ENCODE data around the gene OXCT1.
"Not testable (repeated sequence)": the region's sequence is repeated elsewhere in the genome, so short reads cannot be mapped to it uniquely, and the experiment has no call there.

The OXCT1 gene

DNA sequence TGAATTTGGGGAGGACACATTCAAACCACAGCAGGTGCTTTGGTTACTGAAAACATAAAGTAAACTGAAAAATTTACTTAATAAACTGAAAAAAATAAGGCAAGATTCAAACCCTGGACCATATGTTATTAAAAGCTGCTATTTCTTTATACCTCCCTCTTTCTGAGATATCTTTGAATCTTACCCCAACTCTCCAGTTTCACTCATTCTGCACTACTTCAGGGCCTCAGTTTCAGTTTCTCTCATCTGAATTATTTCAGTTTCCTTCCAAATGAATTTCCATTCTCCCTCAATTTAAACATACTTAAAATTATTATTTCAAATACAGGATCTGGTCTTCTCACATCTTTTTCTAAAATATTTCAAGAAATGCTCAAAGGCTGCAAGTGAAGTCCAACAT is 4.9 kb upstream of the OXCT1 start:
- FAIRE-seq: no peak
- DNase-seq (ENCODE audit: insufficient read length, low spot score): no peak

DNA sequence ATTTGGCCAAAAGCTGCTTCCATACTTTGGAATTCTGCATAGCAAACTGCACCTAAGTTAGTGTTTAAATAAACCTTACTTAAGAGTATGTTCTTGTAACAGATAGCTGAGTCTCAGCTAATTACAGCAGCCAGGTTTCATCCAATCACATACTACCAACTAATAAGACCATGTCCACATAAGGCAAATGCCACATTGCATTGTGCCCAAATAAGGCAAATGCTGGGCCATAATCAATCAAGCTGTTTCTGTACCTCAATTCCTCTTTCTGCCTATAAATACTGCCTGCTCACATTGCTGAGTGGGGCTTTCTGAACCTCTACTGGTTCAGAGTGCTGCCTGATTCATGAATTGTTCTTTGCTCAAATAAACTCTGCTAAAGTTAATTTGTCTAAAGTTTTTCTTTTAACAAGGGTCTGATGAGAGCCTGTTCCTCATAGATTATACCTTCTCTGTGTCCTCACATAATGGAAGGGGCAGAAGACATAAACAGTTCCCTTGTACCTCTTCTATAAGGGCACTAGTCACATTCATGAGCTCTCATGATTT is 4.4 kb upstream of the OXCT1 start:
- DNase-seq (ENCODE audit: insufficient read length, low spot score) (no peak), FAIRE-seq (no peak)

DNA sequence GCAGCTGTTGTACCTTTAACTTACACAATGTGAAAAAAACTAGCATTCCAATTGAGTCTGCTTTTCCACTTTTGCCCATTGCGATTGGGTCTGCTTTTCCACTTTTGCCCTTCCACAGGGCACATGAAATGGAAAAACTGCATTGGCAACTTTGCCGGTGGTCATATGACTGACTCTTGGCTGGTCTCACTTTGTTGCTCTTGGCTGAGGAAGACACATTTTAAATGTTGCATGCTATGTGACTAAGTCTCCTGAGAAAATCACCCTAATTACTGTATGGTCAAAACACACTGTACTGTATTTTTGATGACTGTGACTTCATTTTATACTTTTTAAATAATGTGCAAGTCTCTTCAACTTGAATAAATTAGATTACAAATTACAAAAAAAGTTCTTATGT is 1.6 kb upstream of the OXCT1 start:
- DNase-seq (ENCODE audit: insufficient read length, low spot score) (no peak), FAIRE-seq (no peak)

DNA sequence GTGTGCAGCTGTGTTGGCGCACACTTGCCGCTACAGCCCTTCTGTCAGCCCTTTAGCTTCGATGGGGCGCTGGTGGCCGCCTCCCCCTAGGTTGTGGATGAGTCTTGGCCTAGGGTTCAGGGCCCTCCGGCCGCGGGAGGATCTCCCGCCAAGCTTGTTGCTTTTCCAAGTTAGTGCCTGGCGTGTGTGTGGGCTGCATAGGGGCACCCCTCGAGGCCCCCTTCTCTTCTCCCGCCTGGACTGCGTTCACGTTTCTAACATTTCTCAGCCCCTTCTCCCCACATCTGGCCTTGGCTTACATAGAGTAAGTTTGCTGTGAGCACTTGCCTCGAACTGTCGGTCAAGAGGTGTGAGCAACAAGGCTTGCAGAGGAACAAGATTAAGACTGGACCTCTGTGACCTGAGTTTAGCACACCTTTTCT is 413 bp upstream of the OXCT1 start:
- FAIRE-seq: peak; percentile 60

DNA sequence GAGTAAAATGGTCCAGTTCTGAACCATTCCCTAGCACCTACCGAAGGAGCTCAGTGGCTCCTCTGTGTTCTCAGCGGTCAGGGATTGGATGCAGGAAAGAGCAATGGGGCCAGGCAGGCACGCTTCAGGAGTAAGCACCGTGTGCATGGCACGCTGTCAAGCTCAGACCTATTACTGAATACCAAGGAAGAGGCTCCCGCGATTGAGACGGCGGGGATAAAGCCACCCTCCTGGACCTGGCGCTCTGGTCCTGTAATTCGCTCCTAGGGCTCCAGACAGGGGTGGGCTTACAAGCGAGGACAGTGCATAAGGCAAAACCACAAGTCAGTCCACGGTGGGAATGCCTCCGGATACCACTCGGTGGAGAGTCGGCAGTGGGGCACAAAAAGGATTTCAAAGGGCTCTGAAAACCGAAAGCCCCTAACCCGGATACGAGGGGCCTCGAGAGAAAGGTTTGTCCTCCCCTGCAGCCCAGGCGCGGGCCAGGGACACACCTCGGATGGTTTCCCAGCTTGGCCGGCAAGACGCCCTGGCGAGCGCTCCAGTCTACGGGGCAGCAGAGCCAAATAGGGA is 988 bp downstream of the OXCT1 start:
- FAIRE-seq (peak; percentile 48), DNase-seq (ENCODE audit: insufficient read length, low spot score) (peak; percentile 45)

More for the DNA sequence above, 413 bp upstream of the OXCT1 start:
- no peak for DNase-seq (ENCODE audit: insufficient read length, low spot score)

DNA sequence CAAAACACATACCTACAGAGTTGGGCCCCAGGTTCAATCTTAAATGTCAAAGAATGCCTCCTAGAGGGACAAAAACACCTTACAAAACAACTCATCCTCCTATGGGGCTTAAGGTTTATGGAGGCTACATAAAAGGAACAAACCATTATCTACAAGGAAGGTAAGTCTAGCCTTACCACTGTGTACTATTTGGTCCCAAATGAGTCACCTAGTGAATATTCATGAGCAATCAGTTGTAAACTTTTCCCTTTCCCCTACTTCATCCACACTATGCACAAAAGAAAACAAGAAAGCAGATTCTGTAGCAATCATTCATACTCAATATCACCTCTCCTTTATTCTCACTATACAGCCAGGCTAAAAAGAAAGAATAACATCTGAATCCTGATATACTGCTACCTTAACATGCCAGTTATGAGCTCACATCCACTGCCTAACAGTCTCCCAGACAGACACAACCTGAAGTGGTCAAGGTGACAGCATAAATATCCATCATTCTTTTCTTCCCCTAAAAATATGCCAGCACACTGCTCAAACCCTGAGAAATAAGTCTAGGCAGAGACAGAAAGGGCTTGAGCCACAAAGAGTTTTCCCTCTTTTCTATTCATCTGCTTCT is 6.2 kb downstream of the OXCT1 start:
- no peak for DNase-seq (ENCODE audit: insufficient read length, low spot score)
- no peak for FAIRE-seq

DNA sequence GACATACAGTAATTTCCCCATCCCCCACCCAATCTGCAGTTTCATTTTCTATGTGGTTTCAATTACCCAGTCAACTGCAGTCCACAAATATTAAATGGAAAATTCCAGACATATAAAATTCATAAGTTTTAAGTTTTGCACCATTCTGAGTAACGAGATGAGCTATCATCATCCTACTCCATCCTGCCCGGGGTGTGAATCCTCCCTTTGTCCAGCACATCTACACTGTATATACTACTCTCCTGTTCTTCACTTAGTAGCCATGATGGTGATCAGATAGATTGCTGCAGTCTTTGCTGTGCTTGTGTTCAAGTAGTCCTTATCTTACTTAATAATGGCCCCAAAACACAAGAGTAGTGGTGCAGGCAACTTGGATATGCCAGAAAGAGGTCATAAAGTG is 11.3 kb downstream of the OXCT1 start:
- no peak for DNase-seq (ENCODE audit: insufficient read length, low spot score)
- no peak for FAIRE-seq

DNA sequence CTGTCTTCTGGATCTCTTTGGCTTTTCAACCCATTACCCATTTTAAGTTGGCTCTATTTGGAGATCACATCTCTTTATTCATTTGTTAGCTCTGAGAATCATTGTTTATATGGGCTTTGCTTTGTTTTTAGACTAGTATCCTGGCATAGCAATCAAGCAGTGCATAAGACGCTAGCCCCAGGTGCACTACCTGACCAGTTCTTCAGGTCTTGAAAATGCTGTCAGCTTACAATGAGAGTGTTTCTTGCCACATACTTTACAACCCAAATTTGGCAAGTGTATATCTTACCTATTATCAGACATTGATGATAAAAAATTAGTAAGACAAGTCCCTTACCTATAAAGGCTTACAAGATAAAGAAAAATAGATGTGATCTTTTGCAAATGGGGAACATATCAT is 12.2 kb downstream of the OXCT1 start:
- DNase-seq (ENCODE audit: insufficient read length, low spot score) (no peak), FAIRE-seq (no peak)

DNA sequence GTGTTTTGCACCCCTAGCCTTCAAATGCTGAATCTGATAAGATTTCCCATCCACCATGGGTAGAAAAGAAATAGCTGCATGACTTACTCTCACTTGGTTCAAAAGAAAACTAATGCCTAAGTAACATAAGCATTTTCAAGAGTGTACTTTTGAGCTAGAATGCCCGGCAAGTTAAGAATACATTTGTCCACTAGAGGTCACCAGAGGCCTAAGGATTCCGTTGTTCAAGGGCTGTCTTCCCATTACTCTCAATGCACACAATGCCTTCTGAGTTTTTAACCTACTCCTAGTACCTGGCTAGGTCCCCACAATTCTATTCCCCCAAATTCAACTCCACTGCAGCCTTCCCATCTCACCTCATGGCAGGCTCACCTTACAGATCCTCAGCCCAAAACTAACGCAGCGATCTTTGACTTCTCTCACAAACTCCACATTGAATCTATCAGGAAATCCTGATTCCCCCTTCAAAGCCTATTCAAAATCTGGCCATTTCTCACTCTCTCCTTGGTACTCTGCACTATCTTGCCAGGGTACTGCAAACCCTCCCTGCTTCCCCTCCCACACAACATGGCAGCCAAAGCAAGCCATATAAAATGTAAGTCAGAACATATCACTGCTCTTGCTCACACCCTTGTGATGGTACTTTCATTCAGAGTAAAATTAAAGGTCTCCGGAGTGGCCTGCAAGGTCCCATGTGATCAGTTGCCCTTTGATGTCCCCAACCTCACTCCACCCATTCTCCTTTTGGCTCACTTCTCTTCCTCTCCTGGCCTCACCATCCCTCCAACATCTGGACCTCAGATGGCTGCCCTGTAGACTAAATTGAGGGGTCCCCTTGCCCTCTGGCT is 13.4 kb downstream of the OXCT1 start:
- peak; percentile 86 for FAIRE-seq
- DNase-seq (ENCODE audit: insufficient read length, low spot score): peak; percentile 76

DNA sequence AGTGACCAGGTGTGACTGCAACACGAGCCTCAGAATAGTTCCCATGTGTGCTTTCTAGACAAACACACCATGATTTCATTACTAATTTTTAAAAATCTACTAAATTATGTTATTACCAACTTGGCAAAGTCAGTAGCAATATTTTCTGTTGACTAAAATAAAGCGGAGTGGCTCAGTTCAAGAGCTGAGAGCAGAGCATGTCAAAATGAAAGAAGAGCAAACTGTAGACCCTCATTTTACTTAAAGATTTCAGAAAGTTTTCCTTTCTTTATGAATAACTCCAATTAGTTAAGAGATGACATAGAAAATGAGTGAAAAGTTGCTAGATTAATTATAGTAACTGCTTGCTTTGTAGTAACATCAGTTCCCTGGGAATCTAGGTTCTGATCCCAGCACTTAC is 17.9 kb downstream of the OXCT1 start:
- DNase-seq (ENCODE audit: insufficient read length, low spot score) (no peak), FAIRE-seq (no peak)

DNA sequence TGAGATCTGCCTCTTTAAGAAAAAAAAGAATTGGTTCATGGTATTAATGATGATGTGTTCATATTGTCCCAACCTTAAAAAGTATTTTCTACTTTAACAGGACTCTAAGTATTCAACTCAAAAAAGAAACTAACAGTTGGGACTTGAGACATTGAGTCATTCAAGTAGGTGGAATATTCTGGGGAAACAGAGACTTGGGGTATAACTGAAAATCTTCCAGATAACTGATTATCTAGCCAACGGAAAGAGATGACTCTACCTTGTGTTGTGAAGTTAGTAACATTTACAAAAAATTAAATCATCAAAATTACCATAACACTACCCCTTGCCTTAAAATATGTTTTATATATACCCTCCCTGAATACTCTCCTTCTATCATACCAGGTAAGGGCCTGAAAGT is 19.1 kb downstream of the OXCT1 start:
- DNase-seq (ENCODE audit: insufficient read length, low spot score): no peak
- peak; percentile 16 for FAIRE-seq

DNA sequence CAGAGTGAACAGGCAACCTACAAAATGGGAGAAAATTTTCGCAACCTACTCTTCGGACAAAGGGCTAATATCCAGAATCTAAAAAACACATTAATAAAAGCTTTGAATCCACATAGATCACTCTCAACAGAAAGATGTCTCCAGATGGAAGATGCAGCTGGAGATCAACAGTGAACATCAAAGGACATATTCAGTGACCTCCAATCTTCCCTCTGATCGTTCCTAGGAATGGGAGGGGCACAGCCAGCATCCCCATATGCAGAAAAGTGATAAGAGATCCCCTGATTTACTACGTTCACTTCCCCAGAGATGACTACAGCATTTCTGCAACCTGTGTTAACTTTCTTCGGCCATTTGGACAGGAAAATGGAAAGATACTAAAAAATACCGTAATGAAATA is 21.2 kb downstream of the OXCT1 start:
- DNase-seq (ENCODE audit: insufficient read length, low spot score) (no peak), FAIRE-seq (no peak)

DNA sequence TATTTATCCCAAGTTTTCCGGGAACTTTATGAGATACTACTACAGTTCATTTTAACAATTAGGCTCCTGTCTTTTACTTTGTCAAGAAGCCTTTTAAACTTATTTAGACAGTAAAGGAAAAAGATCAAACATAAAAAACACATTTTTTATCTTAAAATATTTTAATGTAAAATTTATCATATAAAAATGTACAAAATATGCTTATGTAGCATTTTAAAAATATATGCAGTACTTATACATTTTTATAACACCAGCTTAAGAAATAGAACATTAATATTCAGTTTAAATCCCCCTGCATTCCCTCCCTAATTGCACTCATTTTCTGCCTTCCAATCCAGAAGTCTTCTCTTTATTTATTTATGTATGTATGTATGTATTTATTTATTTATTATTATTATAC is 24.5 kb downstream of the OXCT1 start:
- not testable (repeated sequence) for FAIRE-seq; DNase-seq (ENCODE audit: insufficient read length, low spot score)

DNA sequence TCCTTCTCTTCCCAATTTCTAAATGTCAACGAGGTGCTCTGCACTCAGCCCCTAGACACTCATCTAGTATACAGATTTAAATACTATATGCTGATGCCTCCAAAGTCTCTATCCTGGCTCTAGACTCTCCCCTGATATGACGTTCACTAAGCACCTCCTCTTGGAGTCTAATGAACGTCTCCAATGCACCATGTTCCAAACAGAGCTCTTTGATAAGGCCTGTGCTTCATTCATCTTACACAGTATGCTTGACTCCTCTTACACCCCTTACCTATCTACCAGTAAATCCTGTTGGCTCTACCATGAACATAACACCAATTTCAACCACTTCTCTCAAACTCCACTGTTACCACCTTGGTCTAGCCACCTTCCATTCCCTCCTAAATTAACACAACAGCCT is 25.7 kb downstream of the OXCT1 start:
- FAIRE-seq (peak; percentile 49), DNase-seq (ENCODE audit: insufficient read length, low spot score) (no peak)

DNA sequence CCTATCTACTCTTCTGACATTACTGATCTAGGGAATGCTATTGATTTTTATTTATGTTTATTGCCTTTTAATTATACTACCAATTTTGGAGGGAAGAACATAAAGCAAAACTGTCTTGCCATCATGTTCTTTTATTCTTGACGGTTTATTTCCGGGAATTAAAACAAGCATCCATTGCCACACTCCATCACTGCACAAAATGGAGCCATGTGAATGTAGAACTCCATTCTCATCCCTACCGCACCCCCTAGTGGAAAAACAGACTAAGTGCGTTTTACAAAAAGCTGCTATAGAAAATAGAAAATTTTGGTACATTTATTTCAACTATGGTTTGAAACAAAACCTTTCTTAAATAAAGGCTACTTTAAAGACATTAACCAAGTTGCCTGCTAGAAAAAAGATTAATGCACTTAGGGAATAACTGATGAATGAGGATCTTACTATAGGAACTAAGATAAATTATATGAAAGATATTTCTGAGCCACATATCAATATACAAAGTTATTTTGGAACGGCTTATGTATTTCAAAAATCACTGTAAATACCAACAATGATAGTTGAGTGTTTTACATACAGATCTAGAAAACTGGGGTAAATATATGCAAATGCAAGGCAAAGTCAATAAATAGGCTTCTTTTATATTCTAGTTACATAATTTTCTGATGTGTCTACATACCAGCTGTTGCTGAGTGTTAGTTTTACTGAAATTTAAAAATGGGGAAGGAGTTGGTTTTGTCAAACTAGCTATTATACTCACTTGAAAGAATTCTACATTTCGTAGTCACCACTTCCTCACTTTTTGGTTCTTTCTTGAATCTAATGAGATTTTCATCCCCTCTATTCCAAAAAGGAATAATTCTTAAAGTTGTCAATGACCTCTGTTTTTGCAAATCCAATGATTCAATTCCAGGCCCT is 26.5 kb downstream of the OXCT1 start:
- FAIRE-seq (peak; percentile 9), DNase-seq (ENCODE audit: insufficient read length, low spot score) (peak; percentile 35)

DNA sequence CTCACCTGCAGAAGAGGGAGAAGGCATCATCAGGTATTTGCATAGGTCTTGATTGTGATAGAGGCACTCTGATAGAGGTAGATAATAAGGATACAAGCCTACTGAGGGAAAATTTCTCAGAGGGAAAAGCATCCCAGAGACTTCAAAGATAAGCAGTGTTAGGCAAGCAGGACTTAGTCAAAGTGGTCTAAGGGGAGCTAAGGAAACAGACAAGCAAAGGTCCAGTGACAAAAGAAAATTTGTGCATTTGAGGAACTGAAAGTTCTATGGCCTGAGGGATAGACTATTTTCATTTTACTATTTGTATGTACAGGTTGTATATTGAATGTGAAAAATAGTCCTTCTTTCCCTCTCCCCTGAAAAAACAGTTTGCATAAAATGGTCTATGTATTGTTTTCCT is 27.4 kb downstream of the OXCT1 start:
- DNase-seq (ENCODE audit: insufficient read length, low spot score) (no peak), FAIRE-seq (no peak)

DNA sequence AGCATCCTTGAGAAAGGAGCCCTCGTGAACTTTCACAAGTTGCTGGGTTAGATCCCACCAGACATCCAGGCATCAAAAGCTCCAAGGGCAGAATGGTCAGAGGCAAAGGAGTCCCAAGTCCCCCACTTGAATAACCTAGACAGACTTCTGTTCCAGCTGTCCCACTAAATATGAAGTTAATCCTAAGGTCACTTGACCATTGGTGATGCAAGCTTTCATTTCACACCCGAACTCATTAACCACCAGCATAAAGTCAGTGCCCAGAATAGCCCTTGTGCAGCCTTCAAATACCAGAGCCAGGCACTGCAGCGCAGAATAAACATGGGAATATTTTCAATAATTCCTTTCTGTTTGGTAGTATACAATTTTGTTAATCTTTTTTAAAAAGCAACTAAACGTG is 28.9 kb downstream of the OXCT1 start:
- peak; percentile 46 for FAIRE-seq

DNA sequence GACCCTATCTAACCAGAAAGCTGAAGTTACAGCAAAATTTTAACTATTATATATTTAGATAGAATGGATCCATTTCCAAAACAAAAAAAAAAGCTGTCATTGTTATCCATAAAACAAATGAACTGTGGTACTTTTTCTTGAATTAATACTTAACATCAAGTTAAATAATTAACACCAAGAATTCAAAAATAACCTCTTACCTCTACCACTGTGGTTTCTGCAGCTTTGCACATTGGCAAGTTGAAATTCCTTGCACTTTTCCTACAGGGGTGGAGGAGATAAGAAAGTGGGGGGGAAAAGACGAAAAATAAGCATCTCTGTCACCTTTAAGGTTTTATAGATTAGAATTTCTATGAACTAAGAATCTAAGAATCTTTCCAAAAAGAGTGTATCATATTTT is 30.0 kb downstream of the OXCT1 start:
- no peak for DNase-seq (ENCODE audit: insufficient read length, low spot score)

More for the DNA sequence above, 28.9 kb downstream of the OXCT1 start:
- DNase-seq (ENCODE audit: insufficient read length, low spot score): no peak

DNA sequence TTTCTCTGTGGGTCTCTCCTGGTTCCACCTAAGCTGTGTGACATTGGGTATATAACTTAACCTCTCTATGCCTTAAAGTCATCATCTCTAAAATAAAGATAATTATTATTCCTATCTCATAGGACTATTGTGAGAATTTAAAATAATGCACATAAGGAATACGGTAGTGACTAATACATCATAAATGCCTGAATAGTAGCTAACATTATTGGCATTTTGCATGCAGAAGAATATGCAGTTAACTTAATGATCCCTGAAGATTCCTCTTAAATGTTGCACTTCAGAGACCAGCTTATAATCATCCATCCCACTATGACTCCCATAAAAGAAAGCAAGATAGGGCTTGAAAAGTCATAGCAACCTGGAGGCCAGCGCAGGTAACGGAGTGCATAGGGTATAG is 32.4 kb downstream of the OXCT1 start:
- DNase-seq (ENCODE audit: insufficient read length, low spot score): no peak
- FAIRE-seq: no peak

More for the DNA sequence above, 30.0 kb downstream of the OXCT1 start:
- FAIRE-seq: no peak

DNA sequence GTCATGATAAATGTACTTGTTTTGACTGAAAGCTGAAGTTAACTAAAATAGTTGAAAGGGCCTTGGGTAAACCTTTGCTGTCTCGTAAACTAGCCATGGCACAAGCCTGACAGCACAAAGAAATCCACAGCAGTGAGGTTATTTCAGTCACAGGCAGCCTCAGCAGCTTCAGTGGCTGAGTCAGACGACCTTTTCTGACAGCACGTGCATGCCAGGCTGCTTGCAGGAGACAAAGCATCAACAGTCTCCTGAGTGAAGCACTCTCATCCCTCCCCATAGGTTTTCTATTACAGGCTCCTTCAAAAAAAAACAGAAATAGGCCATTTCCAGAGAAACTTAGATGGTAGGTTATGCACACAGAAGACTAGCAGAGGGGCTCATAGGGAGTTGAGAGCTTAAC is 34.6 kb downstream of the OXCT1 start:
- peak; percentile 95 for FAIRE-seq

DNA sequence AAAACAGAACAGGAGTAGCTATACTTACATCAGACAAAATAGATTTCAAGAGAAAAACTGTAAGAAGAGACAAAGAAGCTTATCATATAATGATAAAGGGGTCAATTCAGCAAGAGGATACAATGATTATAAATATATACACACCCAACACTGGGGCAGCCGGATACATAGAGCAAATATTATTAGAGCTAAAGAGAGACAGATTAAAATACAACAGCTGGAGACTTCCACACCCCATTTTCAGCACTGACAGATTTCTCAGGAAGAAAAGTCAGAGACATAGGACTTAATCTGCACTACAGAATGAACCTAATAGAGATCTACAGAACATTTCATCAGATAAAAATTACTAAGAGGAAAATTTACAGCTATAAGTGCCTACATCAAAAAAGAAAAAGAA is 35.7 kb downstream of the OXCT1 start:
- DNase-seq (ENCODE audit: insufficient read length, low spot score): no peak
- FAIRE-seq: no peak

More for the DNA sequence above, 34.6 kb downstream of the OXCT1 start:
- DNase-seq (ENCODE audit: insufficient read length, low spot score): peak; percentile 69
